ENCODE data around the gene GRHL3. TPM values are rescaled to one million over a fixed set of nuclear protein-coding genes. Genes with fewer than 3 reads are reported as not detected.

GRHL3 gene
- total and polyA plus RNA-seq, 10 of the 15 experiments (the other 5 are each of a cell fraction or from before 2014, with no cell fraction given), result 0.07 to 0.87 (median 0.34) TPM

GRCh38 chr1:24343412-24344089 is 24.4 kb downstream of the GRHL3 start:
- POLR2A ChIA-PET, result no interaction called here

More at GRCh38 chr1:24343412-24344089, 24.4 kb downstream of the GRHL3 start:
- DNase-seq (ENCODE audit: low read depth, low spot score), result no peak
- no peak for FAIRE-seq
- ChIA-PET SMC1A (ENCODE audit: uncharacterized antibody, unreplicated experiment) (no interaction called here), RAD21 (ENCODE audit: unreplicated experiment) (no interaction called here), CTCF (no interaction called here)
- intact Hi-C loops (cut with micrococcal nuclease; ENCODE audit: unreplicated experiment) (no loop called here), in situ Hi-C loops (cut with MboI) (no loop called here)
- H3K9ac ChIP-seq (ENCODE audit: control insufficient read depth, insufficient read depth, low read length), result no peak overlapping the region
- no peaks in the 10 kb centered on the region for H3K36me3 ChIP-seq (ENCODE audit: control insufficient read depth in 2 of 2, insufficient read depth in 2 of 2, low read length in 1 of 2)
- H3K4me1 ChIP-seq (ENCODE audit: control insufficient read depth, insufficient read depth, low read length), result no peaks in the 10 kb centered on the region
- WGBS (ENCODE audit: insufficient coverage, insufficient replicate concordance, low lambda C conversion rate, missing lambda C conversion rate), result 65% methylated on average over 13 of the region's 13 CpGs
- peaks cover 2% of the 10 kb centered on the region; the same call in 1 of the 2 replicates for H4K20me1 ChIP-seq (ENCODE audit: control insufficient read depth, insufficient read depth)
- no peak for ATAC-seq
- no peak overlapping the region for H2AFZ ChIP-seq (ENCODE audit: control insufficient read depth, low read depth, low read length)
- H3K27me3 ChIP-seq (replicated peaks in 1 of 2; ENCODE audit: control insufficient read depth in 2 of 2, insufficient read depth in 2 of 2, low read length in 1 of 2), result peaks cover 0 to 2% of the 10 kb centered on the region in 2 experiments; a peak in 3 of 4 replicates
- no peak overlapping the region for H3K4me2 ChIP-seq (ENCODE audit: control insufficient read depth, insufficient read depth)
- no TSS peak for BruUV-seq (replicated peaks)
- TF ChIP-seq EZH2 (IDR thresholded peaks at IDR 0.05; ENCODE audit: borderline replicate concordance, control insufficient read depth, low read depth, low read length) (no peak), JUNB (IDR thresholded peaks at IDR 0.05) (no peak), TCF3 (IDR thresholded peaks at IDR 0.05; ENCODE audit: borderline replicate concordance, insufficient read depth, low read depth, low read length) (no peak), TCF7 (IDR thresholded peaks at IDR 0.05; ENCODE audit: borderline replicate concordance) (no peak), IKZF2 (IDR thresholded peaks at IDR 0.05) (no peak), MYB (IDR thresholded peaks at IDR 0.05; ENCODE audit: borderline replicate concordance, low read depth, low read length) (no peak), RAD51 (IDR thresholded peaks at IDR 0.05) (no peak), ZBTB11 (CRISPR knock-in tag; IDR thresholded peaks at IDR 0.05) (no peak), RB1 (IDR thresholded peaks at IDR 0.05; ENCODE audit: borderline replicate concordance) (no peak), NFXL1 (IDR thresholded peaks at IDR 0.05; ENCODE audit: borderline replicate concordance) (no peak), PKNOX1 (IDR thresholded peaks at IDR 0.05) (no peak), BMI1 (IDR thresholded peaks at IDR 0.05; ENCODE audit: borderline replicate concordance) (no peak), PBX3 (IDR thresholded peaks at IDR 0.05; ENCODE audit: insufficient replicate concordance, low read depth, low read length) (no peak), CBX5 (IDR thresholded peaks at IDR 0.05; ENCODE audit: low read depth) (no peak), CBFB (IDR thresholded peaks at IDR 0.05; ENCODE audit: low read depth) (no peak), CREB1 (IDR thresholded peaks at IDR 0.05; ENCODE audit: low read depth) (no peak)
- H3K9me3 ChIP-seq (replicated peaks; ENCODE audit: control insufficient read depth, insufficient read depth, low read length), result no peaks in the 10 kb centered on the region
- no peaks in the 10 kb centered on the region for H3K79me2 ChIP-seq (ENCODE audit: control insufficient read depth, insufficient read depth, low read length)
- no peak overlapping the region for H3K27ac ChIP-seq (ENCODE audit: control insufficient read depth, insufficient read depth)
- no peak overlapping the region for H3K4me3 ChIP-seq
